Measurements from ENCODE around the gene CD93. TPM values are rescaled to one million over a fixed set of nuclear protein-coding genes. Genes with fewer than 3 reads are reported as not detected.

Gene CD93
- total RNA-seq, 2 donors from 2014 or later: 14.2 to 19.2 TPM

GRCh38 chr20:23118144-23118543 lies 32.0 kb upstream of the CD93 start:
- no peaks in the 10 kb centered on the region for H3K36me3 ChIP-seq (replicated peaks in 1 of 2; ENCODE audit: insufficient read depth in 1 of 2, low read depth in 2 of 2)
- no peak overlapping the region for H3K4me3 ChIP-seq
- no peak for ATAC-seq
- intact Hi-C loops (cut with DNase I): no loop called here
- no peaks in the 10 kb centered on the region for H3K4me1 ChIP-seq
- no peak for DNase-seq
- WGBS, 2 donors: 85% methylated on average over 8 of the region's 8 CpGs
- TF ChIP-seq CTCF (IDR thresholded peaks at IDR 0.05): no peak
- no peak for TF ChIP-seq POLR2A (IDR thresholded peaks at IDR 0.05)
- no peaks in the 10 kb centered on the region for H3K27me3 ChIP-seq
- H3K27ac ChIP-seq: no peak overlapping the region
- H3K9me3 ChIP-seq: no peaks in the 10 kb centered on the region

DNA sequence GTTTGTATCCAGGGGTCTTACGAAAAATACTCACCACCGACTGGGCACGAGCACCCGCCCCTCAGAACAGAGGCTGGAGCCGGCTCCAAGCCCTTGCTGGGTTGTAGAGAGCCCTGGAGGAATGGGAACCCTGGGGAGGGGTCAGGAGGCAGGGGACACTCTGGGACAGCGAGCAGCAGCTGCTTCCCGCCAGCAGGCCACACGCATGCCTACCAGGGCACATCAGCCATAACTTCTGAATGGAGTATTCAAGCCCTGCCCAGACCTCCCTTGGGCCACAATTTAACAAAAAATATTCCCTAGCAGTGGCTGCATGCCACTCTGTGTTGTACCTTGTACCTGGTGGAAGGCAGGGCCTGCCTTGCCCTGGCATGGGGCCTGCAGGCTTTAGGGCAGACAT lies 31.6 kb upstream of the CD93 start:
- TF ChIP-seq CTCF (IDR thresholded peaks at IDR 0.05): no peak
- no peak for TF ChIP-seq POLR2A (IDR thresholded peaks at IDR 0.05)
- H3K4me3 ChIP-seq: no peak overlapping the region
- DNase-seq: no peak
- no peaks in the 10 kb centered on the region for H3K36me3 ChIP-seq (replicated peaks in 1 of 2; ENCODE audit: insufficient read depth in 1 of 2, low read depth in 2 of 2)
- no peaks in the 10 kb centered on the region for H3K4me1 ChIP-seq
- WGBS, 2 donors: 93 to 95% methylated on average over 8 of the region's 8 CpGs
- no peaks in the 10 kb centered on the region for H3K27me3 ChIP-seq
- ATAC-seq: no peak
- H3K27ac ChIP-seq: no peak overlapping the region
- H3K9me3 ChIP-seq: no peaks in the 10 kb centered on the region
- intact Hi-C loops (cut with DNase I): no loop called here

- Histone ChIP-seq H3K4me1 (no peaks in the 10 kb centered on the region), H3K36me3 (replicated peaks in 1 of 2; ENCODE audit: insufficient read depth in 1 of 2, low read depth in 2 of 2) (no peaks in the 10 kb centered on the region), H3K4me3 (no peak overlapping the region), H3K9me3 (no peaks in the 10 kb centered on the region), H3K27me3 (no peaks in the 10 kb centered on the region), H3K27ac (peak overlapping the region in 1 of 4 donors; percentile 51)
- ATAC-seq (no peak), DNase-seq (no peak)
- 45 to 51% methylated on average over 9 to 10 of the region's 10 CpGs for WGBS, 2 donors
- intact Hi-C loops (cut with DNase I): no loop called here
- no peak for TF ChIP-seq POLR2A (IDR thresholded peaks at IDR 0.05)
- no peak for TF ChIP-seq CTCF (IDR thresholded peaks at IDR 0.05)
These were observed 30.4 kb upstream of the CD93 start for GRCh38 chr20:23116311-23117089.

DNA sequence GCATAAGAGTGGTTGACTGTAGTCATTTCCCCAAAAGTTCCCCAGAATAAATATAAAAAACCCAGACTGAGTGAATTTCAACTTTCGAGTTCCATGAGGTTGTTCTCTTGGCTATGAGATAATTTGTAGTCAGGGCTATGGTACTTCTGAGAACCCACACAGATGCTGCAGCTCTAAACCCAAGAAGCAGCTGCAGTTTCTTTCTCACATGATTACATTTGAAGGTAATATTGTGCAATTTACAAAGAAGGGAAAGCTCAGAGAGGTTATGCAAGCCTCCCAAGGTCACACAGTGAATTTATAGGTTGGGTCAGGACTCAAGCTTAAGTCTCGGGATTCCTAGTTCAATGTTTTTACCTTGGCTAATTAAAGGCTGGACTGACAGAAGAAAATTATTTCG lies 29.7 kb upstream of the CD93 start:
- Histone ChIP-seq H3K9me3 (no peaks in the 10 kb centered on the region), H3K4me1 (no peaks in the 10 kb centered on the region), H3K36me3 (replicated peaks in 1 of 2; ENCODE audit: insufficient read depth in 1 of 2, low read depth in 2 of 2) (no peaks in the 10 kb centered on the region), H3K4me3 (no peak overlapping the region), H3K27ac (peak overlapping the region in 1 of 4 donors; percentile 51), H3K27me3 (no peaks in the 10 kb centered on the region)
- no peak for ATAC-seq
- WGBS, 2 donors: 39 to 46% methylated on average over 3 of the region's 3 CpGs
- no peak for DNase-seq
- intact Hi-C loops (cut with DNase I): no loop called here
- TF ChIP-seq POLR2A (IDR thresholded peaks at IDR 0.05) (peak in 1 of 3 donors; percentile 9), CTCF (IDR thresholded peaks at IDR 0.05) (no peak)
